SK-N-SH treated with all-trans-retinoic acid at 6 μM for 48 hours (cell line): Measurements from ENCODE around the gene APRT.

Experiments used
- OSR1 ChIP-seq: fragments of 250-450 bp; sonication (Bioruptor Pico); IDR thresholded peaks from 2 replicates; pipeline ENCODE4 v1.8.0; 2022; ENCODE audit warnings: moderate library complexity, mild to moderate bottlenecking, inconsistent platforms
- RARB ChIP-seq: fragments of 250-450 bp; sonication (Bioruptor Pico); IDR thresholded peaks from 2 replicates; pipeline ENCODE4 v1.8.0; 2021; ENCODE audit warnings: mild to moderate bottlenecking, moderate library complexity
- TOX ChIP-seq: fragments of 250-450 bp; sonication (Bioruptor Pico); IDR thresholded peaks from 2 replicates; pipeline ENCODE4 v1.8.0; 2021; ENCODE audit warnings: mild to moderate bottlenecking, moderate library complexity, borderline replicate concordance
- ZFP30 ChIP-seq: fragments of 450-650 bp; formaldehyde crosslinking; IDR thresholded peaks from 2 replicates; pipeline ENCODE4 v1.5.0; 2022; ENCODE audit warnings: mild to moderate bottlenecking, moderate library complexity
- ZNF70 ChIP-seq: fragments of 450-650 bp; formaldehyde crosslinking; IDR thresholded peaks from 2 replicates; pipeline ENCODE4 v1.5.0; 2020; ENCODE audit warnings: mild to moderate bottlenecking, moderate library complexity
- ZNF8 ChIP-seq: fragments of 450-650 bp; formaldehyde crosslinking; IDR thresholded peaks from 2 replicates; pipeline ENCODE4 v1.5.0; 2020; ENCODE audit warnings: mild to moderate bottlenecking, moderate library complexity
- TF ChIP-seq, protein P1 (sequence below): fragments of 250-450 bp; sonication (Bioruptor Pico); IDR thresholded peaks from 2 replicates; pipeline ENCODE4 v1.8.0; 2020; ENCODE audit warnings: mild to moderate bottlenecking, moderate library complexity, borderline replicate concordance
- TF ChIP-seq, protein P2 (sequence below): fragments of 250-450 bp; sonication (Bioruptor Pico); IDR thresholded peaks from 2 replicates; pipeline ENCODE4 v1.5.0; 2020; ENCODE audit warnings: mild to moderate bottlenecking, moderate library complexity
- TF ChIP-seq, protein P3 (sequence below): fragments of 250-450 bp; sonication (Bioruptor Pico); IDR thresholded peaks from 2 replicates; pipeline ENCODE4 v1.5.1; 2020; ENCODE audit warnings: low read depth, mild to moderate bottlenecking, moderate library complexity

DNA sequence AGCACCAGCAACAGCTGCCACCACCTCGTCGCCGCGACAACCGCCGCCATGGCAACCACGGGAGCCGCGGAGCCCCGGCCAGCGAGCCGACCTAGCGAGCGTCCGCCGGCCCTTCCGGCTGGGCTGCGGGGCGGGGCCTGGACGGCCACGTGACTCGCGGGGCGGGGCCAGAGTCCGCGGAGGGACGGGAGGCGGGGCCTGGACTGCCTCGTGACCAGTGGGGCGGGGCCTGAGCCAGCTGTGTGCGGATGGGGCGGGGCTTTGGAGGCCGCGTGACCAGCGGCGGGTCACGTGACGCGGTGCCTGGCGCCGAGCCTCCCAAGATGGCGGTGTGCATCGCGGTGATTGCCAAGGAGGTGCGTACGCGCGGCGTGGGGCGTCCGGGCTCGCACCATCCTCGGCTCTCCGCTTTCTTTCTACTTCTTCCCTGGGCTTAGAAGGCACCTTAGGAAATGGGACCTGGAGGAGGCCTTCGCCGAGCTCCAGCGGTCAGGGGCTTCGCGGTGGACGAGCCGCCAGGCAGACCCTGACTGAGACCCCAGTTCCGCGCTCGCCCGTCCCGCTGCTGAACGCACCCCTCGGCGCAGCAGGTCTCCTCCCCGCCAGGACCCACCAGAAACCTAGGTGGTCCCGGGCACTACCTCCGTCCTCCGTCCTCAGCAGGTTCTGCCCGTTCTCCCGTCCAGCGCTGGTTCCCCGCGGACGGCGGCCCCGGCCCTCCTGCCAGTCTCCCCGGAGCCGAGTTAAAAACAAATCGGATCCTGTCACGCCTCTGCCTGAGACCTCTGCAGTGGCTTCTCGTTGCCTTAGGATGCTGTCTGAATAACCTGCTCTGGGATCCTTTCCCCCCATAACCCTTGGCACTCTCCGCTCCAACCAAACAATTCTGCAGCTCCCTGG lies 45.4 kb upstream of the APRT start, which contains the start of the genes GALNS and TRAPPC2L:
- TF ChIP-seq, protein P1, sequence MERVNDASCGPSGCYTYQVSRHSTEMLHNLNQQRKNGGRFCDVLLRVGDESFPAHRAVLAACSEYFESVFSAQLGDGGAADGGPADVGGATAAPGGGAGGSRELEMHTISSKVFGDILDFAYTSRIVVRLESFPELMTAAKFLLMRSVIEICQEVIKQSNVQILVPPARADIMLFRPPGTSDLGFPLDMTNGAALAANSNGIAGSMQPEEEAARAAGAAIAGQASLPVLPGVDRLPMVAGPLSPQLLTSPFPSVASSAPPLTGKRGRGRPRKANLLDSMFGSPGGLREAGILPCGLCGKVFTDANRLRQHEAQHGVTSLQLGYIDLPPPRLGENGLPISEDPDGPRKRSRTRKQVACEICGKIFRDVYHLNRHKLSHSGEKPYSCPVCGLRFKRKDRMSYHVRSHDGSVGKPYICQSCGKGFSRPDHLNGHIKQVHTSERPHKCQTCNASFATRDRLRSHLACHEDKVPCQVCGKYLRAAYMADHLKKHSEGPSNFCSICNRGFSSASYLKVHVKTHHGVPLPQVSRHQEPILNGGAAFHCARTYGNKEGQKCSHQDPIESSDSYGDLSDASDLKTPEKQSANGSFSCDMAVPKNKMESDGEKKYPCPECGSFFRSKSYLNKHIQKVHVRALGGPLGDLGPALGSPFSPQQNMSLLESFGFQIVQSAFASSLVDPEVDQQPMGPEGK: no peak
- TF ChIP-seq ZNF8 (CRISPR knock-in tag) (no peak), OSR1 (CRISPR knock-in tag) (no peak), ZNF70 (CRISPR knock-in tag) (no peak), TOX (CRISPR knock-in tag) (no peak), ZFP30 (CRISPR knock-in tag) (no peak), RARB (no peak)
- TF ChIP-seq, protein P2, sequence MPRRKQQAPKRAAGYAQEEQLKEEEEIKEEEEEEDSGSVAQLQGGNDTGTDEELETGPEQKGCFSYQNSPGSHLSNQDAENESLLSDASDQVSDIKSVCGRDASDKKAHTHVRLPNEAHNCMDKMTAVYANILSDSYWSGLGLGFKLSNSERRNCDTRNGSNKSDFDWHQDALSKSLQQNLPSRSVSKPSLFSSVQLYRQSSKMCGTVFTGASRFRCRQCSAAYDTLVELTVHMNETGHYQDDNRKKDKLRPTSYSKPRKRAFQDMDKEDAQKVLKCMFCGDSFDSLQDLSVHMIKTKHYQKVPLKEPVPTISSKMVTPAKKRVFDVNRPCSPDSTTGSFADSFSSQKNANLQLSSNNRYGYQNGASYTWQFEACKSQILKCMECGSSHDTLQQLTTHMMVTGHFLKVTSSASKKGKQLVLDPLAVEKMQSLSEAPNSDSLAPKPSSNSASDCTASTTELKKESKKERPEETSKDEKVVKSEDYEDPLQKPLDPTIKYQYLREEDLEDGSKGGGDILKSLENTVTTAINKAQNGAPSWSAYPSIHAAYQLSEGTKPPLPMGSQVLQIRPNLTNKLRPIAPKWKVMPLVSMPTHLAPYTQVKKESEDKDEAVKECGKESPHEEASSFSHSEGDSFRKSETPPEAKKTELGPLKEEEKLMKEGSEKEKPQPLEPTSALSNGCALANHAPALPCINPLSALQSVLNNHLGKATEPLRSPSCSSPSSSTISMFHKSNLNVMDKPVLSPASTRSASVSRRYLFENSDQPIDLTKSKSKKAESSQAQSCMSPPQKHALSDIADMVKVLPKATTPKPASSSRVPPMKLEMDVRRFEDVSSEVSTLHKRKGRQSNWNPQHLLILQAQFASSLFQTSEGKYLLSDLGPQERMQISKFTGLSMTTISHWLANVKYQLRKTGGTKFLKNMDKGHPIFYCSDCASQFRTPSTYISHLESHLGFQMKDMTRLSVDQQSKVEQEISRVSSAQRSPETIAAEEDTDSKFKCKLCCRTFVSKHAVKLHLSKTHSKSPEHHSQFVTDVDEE: no peak
- TF ChIP-seq, protein P3, sequence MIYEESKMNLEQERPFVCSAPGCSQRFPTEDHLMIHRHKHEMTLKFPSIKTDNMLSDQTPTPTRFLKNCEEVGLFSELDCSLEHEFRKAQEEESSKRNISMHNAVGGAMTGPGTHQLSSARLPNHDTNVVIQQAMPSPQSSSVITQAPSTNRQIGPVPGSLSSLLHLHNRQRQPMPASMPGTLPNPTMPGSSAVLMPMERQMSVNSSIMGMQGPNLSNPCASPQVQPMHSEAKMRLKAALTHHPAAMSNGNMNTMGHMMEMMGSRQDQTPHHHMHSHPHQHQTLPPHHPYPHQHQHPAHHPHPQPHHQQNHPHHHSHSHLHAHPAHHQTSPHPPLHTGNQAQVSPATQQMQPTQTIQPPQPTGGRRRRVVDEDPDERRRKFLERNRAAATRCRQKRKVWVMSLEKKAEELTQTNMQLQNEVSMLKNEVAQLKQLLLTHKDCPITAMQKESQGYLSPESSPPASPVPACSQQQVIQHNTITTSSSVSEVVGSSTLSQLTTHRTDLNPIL (CRISPR knock-in tag): no peak
